H1 (cell line): ENCODE data around the gene GTF2IRD1. TPM values are rescaled to one million over a fixed set of nuclear protein-coding genes. Genes with fewer than 3 reads are reported as not detected.
A peak's percentile ranks its signal among the peaks of the same experiment; 100 is the strongest.

Experiments
- CTCF ChIA-PET: fragments of 300-600 bp; sonication (Branson Sonifier 250); formaldehyde crosslinking; loops from one replicate; lab custom pipeline; 2021; ENCODE audit not compliant: partially characterized antibody; lab: Charles Lee
- POLR2A ChIA-PET: fragments of 300-600 bp; sonication (Branson Sonifier 250); formaldehyde crosslinking; loops from one replicate; lab custom pipeline; 2021; ENCODE audit warnings: inconsistent platforms; ENCODE audit not compliant: partially characterized antibody; lab: Charles Lee
- DNase-seq, 2 experiments: peaks; one replicate each; pipeline versions ENCODE4 v3.0.0 to v3.0.0-alpha.2; 2010 to 2022; ENCODE audit warnings: low spot score in 2 of 2, low read depth in 1 of 2, mixed read lengths in 1 of 2
- FAIRE-seq: peaks from 2 replicates; lab custom pipeline; 2011; peaks lifted over from hg19 to GRCh38; lab: Jason Lieb, UNC
- H2AFZ ChIP-seq: 2 replicates; pipeline ENCODE4 v1.8.1; 2012; ENCODE audit warnings: low read length, inconsistent platforms
- H2AK5ac ChIP-seq: 2 replicates; pipeline ENCODE4 v1.6.1; 2013; ENCODE audit warnings: low read depth, low read length
- H2BK120ac ChIP-seq: replicated peaks from 2 replicates; pipeline ENCODE3; 2013; ENCODE audit warnings: low read depth, low read length, inconsistent platforms
- H2BK12ac ChIP-seq: 2 replicates; pipeline ENCODE4 v1.6.1; 2013; ENCODE audit warnings: low read depth, low read length
- H2BK15ac ChIP-seq: 2 replicates; pipeline ENCODE4 v1.6.1; 2013; ENCODE audit warnings: low read length
- H2BK20ac ChIP-seq: 2 replicates; pipeline ENCODE4 v1.6.1; 2013; ENCODE audit warnings: low read length
- H2BK5ac ChIP-seq: 2 replicates; pipeline ENCODE4 v1.6.1; 2013; ENCODE audit warnings: low read depth, low read length
- H3K14ac ChIP-seq: 2 replicates; pipeline ENCODE4 v1.6.1; 2013; ENCODE audit warnings: inconsistent platforms; ENCODE audit not compliant: insufficient read length
- H3K18ac ChIP-seq: 2 replicates; pipeline ENCODE4 v1.6.1; 2013; ENCODE audit warnings: low read length; ENCODE audit errors: extremely low read depth
- H3K23ac ChIP-seq: 2 replicates; pipeline ENCODE4 v1.6.1; 2013; ENCODE audit warnings: inconsistent platforms; ENCODE audit not compliant: insufficient read length
- H3K23me2 ChIP-seq: 2 replicates; pipeline ENCODE4 v1.6.1; 2013; ENCODE audit warnings: low read depth, low read length
- H3K27ac ChIP-seq: 2 replicates; pipeline ENCODE4 v1.6.1; 2011; ENCODE audit warnings: low read depth, low read length, inconsistent platforms
- H3K27me3 ChIP-seq, 4 experiments: replicated peaks in 1 of 4; 1 replicate in 1 of 4; 2 replicates in 3 of 4; pipeline versions ENCODE4 v1.6.1 to v1.8.1; 2011 to 2013; ENCODE audit warnings: low read length in 3 of 4, mild to moderate bottlenecking in 3 of 4, inconsistent platforms in 2 of 4, mixed read lengths in 2 of 4, moderate library complexity in 1 of 4; ENCODE audit not compliant: control insufficient read depth in 3 of 4, insufficient read depth in 3 of 4; ENCODE audit errors: extremely low read depth in 1 of 4
- H3K36me3 ChIP-seq, 4 experiments: 2 replicates each; pipeline versions ENCODE4 v1.6.1 to v1.8.1; 2011 to 2013; ENCODE audit warnings: mild to moderate bottlenecking in 4 of 4, low read length in 3 of 4, moderate library complexity in 2 of 4, control low read depth in 1 of 4, inconsistent platforms in 1 of 4; ENCODE audit not compliant: insufficient read depth in 4 of 4, control insufficient read depth in 2 of 4
- H3K4ac ChIP-seq: replicated peaks from 2 replicates; pipeline ENCODE3; 2013; ENCODE audit warnings: low read length, low read depth, mixed read lengths, inconsistent platforms; ENCODE audit not compliant: insufficient read length
- H3K4me1 ChIP-seq, 4 experiments: replicated peaks in 1 of 4; 1 replicate in 1 of 4; 2 replicates in 3 of 4; pipeline versions ENCODE4 v1.6.1 to v1.8.1; 2011 to 2013; ENCODE audit warnings: low read length in 3 of 4, inconsistent platforms in 2 of 4, mixed read lengths in 1 of 4; ENCODE audit not compliant: insufficient read depth in 4 of 4, control insufficient read depth in 3 of 4
- H3K4me2 ChIP-seq, 2 experiments: 2 replicates each; pipeline versions ENCODE4 v1.6.1 to v1.8.1; 2011 to 2013; ENCODE audit warnings: low read depth in 2 of 2, low read length in 2 of 2, control low read depth in 1 of 2, inconsistent platforms in 1 of 2, mild to moderate bottlenecking in 1 of 2; ENCODE audit not compliant: insufficient read depth in 1 of 2
- H3K4me3 ChIP-seq, 4 experiments: fragments of 200-600, 300-600 bp in 1 of 4; sonication (generic), shearing (Covaris generic), sonication (Bioruptor Twin) in 1 of 4; 2 replicates each; pipeline versions ENCODE4 v1.5.1 to v1.8.1; 2011 to 2016; ENCODE audit warnings: low read length in 4 of 4, low read depth in 3 of 4, control low read depth in 2 of 4, inconsistent platforms in 2 of 4, mild to moderate bottlenecking in 2 of 4, mixed read lengths in 1 of 4, moderate library complexity in 1 of 4; ENCODE audit not compliant: insufficient read depth in 2 of 4; ENCODE audit errors: extremely low read depth in 1 of 4
- H3K56ac ChIP-seq: replicated peaks from 2 replicates; pipeline ENCODE3; 2013; ENCODE audit warnings: low read depth, mild to moderate bottlenecking, mixed read lengths, low read length, inconsistent platforms; ENCODE audit not compliant: insufficient read length
- H3K79me1 ChIP-seq: 2 replicates; pipeline ENCODE4 v1.6.1; 2013; ENCODE audit warnings: low read depth, low read length, control low read depth
- H3K79me2 ChIP-seq, 2 experiments: 2 replicates each; pipeline versions ENCODE4 v1.6.1 to v1.8.1; 2012 to 2013; ENCODE audit warnings: low read length in 2 of 2, mild to moderate bottlenecking in 2 of 2, inconsistent platforms in 1 of 2; ENCODE audit not compliant: insufficient read depth in 2 of 2, control insufficient read depth in 1 of 2
- H3K9ac ChIP-seq, 4 experiments: replicated peaks in 1 of 4; 1 replicate in 1 of 4; 2 replicates in 3 of 4; pipeline versions ENCODE4 v1.6.1 to v1.8.1; 2011 to 2013; ENCODE audit warnings: low read depth in 3 of 4, low read length in 3 of 4, control low read depth in 2 of 4, mild to moderate bottlenecking in 2 of 4, moderate library complexity in 2 of 4, inconsistent platforms in 1 of 4; ENCODE audit errors: extremely low read depth in 1 of 4
- H3K9me3 ChIP-seq, 2 experiments: 2 replicates each; pipeline versions ENCODE4 v1.6.1 to v1.8.1; 2012 to 2013; ENCODE audit warnings: mild to moderate bottlenecking in 2 of 2, moderate library complexity in 2 of 2, control low read depth in 1 of 2, inconsistent platforms in 1 of 2, low read depth in 1 of 2, low read length in 1 of 2, mixed read lengths in 1 of 2; ENCODE audit not compliant: insufficient read depth in 2 of 2
- H4K20me1 ChIP-seq, 2 experiments: replicated peaks in 1 of 2; 2 replicates each; pipeline versions ENCODE3 to v1.8.1; 2011 to 2013; ENCODE audit warnings: inconsistent platforms in 2 of 2, low read length in 2 of 2, mild to moderate bottlenecking in 1 of 2; ENCODE audit not compliant: insufficient read depth in 2 of 2, control insufficient read depth in 1 of 2
- H4K5ac ChIP-seq: 2 replicates; pipeline ENCODE4 v1.6.1; 2013; ENCODE audit warnings: low read length, low read depth, mixed read lengths, inconsistent platforms; ENCODE audit not compliant: insufficient read length
- H4K8ac ChIP-seq: 2 replicates; pipeline ENCODE4 v1.8.0; 2013; ENCODE audit warnings: mild to moderate bottlenecking, moderate library complexity, low read length, inconsistent platforms; ENCODE audit not compliant: insufficient read depth; ENCODE audit errors: extremely low read depth
- H4K91ac ChIP-seq: replicated peaks from 2 replicates; pipeline ENCODE3; 2013; ENCODE audit warnings: low read length, mixed read lengths, inconsistent platforms; ENCODE audit not compliant: insufficient read length
- RAD21 ChIP-seq, 2 experiments: IDR thresholded peaks in 1 of 2; conservative IDR thresholded peaks in 1 of 2; 2 replicates each; pipeline ENCODE4 v1.6.1; 2011; ENCODE audit warnings: low read depth in 2 of 2, low read length in 2 of 2, improper control_type of control experiment in 1 of 2, inconsistent platforms in 1 of 2, mild to moderate bottlenecking in 1 of 2, moderate library complexity in 1 of 2
- SIX5 ChIP-seq: IDR thresholded peaks from 2 replicates; pipeline ENCODE4 v1.6.1; 2011; ENCODE audit warnings: mild to moderate bottlenecking, low read depth, low read length
- WGBS, 2 experiments: shearing (Covaris generic) in 1 of 2; methylation state at CpG; one replicate each; pipeline versions ENCODE4 v1.1.6 to v1.1.7; 2013 to 2015; ENCODE audit warnings: low lambda C conversion rate in 2 of 2, mixed read lengths in 2 of 2, inconsistent platforms in 1 of 2, low coverage in 1 of 2, missing lambda C conversion rate in 1 of 2; ENCODE audit not compliant: insufficient replicate concordance in 2 of 2, insufficient coverage in 1 of 2, insufficient read length in 1 of 2; ENCODE audit errors: extremely low coverage in 1 of 2, missing lambda C conversion rate in 1 of 2; 5-methylcytosine and 5-hydroxymethylcytosine counted together
- polyA plus RNA-seq, 7 experiments: library from polyadenylated mRNA; depleted of rRNA in 3 of 7; stranded (reverse) in 5 of 7; unstranded in 2 of 7; fragments of >200 nt in 5 of 7; fragments of 200-250 nt in 2 of 7; gene quantifications; 1 replicate in 5 of 7; 2 replicates in 1 of 7; 4 replicates in 1 of 7; pipeline versions ENCODE4 v1.2.1 to v1.2.3, GENCODE V29; 2011 to 2013; ENCODE audit warnings: missing spikeins in 2 of 7, mixed read lengths in 2 of 7
- total RNA-seq: library from RNA; stranded (reverse); fragmentation: NEBNext Ultra II Directional; extraction: Animal tissue kit (Norgen Biotek cat#: 25700); gene quantifications from 2 replicates; pipeline ENCODE4 v1.2.1, GENCODE V29; 2021

The GTF2IRD1 gene
- total and polyA plus RNA-seq, 2 of the 8 experiments (the other 6 are each of a cell fraction or from before 2014, with no cell fraction given), result 27.4 to 45.4 TPM

GRCh38 chr7:74625446-74625845 is 171.7 kb downstream of the GTF2IRD1 start:
- no peak overlapping the region for H4K5ac ChIP-seq
- FAIRE-seq (no peak), DNase-seq (no peak)
- no peak overlapping the region for H3K4me2 ChIP-seq
- ChIA-PET CTCF (no interaction called here), POLR2A (interaction anchor here (1.0 kb wide), 1 partner anchor 24 kb away, joined by 3 read pairs; no protein-coding TSS in a partner anchor)
- H2BK5ac ChIP-seq, result no peak overlapping the region
- H3K56ac ChIP-seq, result no peak overlapping the region
- H2BK120ac ChIP-seq, result no peak overlapping the region
- no peaks in the 10 kb centered on the region for H3K23me2 ChIP-seq
- H3K79me2 ChIP-seq, result no peaks in the 10 kb centered on the region
- H2AFZ ChIP-seq, result no peak overlapping the region
- peak in 1 of 2 experiments; percentile 6; a peak in 1 of 4 replicates for TF ChIP-seq RAD21 (IDR thresholded peaks at IDR 0.05 in 1 of 2, conservative IDR thresholded peaks at IDR 0.05 in 1 of 2; ENCODE audit: low read depth in 2 of 2, low read length in 2 of 2)
- no peak for TF ChIP-seq SIX5
- H3K14ac ChIP-seq, result no peak overlapping the region
- 96% methylated on average over 3 of the region's 3 CpGs; no CpG with 5 or more reads in 1 of the 2 experiments for WGBS, 2 experiments
- no peak overlapping the region for H3K18ac ChIP-seq
- H3K79me1 ChIP-seq, result no peaks in the 10 kb centered on the region
- 0 out of 2 replicates have a peak overlapping the region, but pooled peaks have one; percentile 72 for H2BK15ac ChIP-seq
- H4K20me1 ChIP-seq, result no peaks in the 10 kb centered on the region
- 0 out of 2 replicates have a peak overlapping the region, but pooled peaks have one; percentile 72 for H2BK20ac ChIP-seq
- H2AK5ac ChIP-seq, result no peak overlapping the region
- H4K91ac ChIP-seq, result no peak overlapping the region
- no peak overlapping the region for H3K4me3 ChIP-seq
- H3K27ac ChIP-seq, result no peak overlapping the region
- no peaks in the 10 kb centered on the region for H3K9me3 ChIP-seq
- H3K4me1 ChIP-seq, result peaks cover 0 to 7% (median 2%) of the 10 kb centered on the region in 4 experiments; a peak in 4 of 7 replicates
- no peak overlapping the region for H4K8ac ChIP-seq
- no peak overlapping the region for H3K23ac ChIP-seq
- H3K4ac ChIP-seq, result no peak overlapping the region
- H3K27me3 ChIP-seq, result no peaks in the 10 kb centered on the region
- no peak overlapping the region for H3K9ac ChIP-seq
- H3K36me3 ChIP-seq, result no peaks in the 10 kb centered on the region
- H2BK12ac ChIP-seq, result no peak overlapping the region
